Tibial nerve (tissue), 4 donors: Measurements from ENCODE around the gene SMC1B. TPM values are rescaled to one million over a fixed set of nuclear protein-coding genes. Genes with fewer than 3 reads are reported as not detected.

Source experiments
- DNase-seq, 2 donors: peaks; one replicate each; pipeline ENCODE4 v3.0.0-alpha.2; 2019; ENCODE audit warnings: low spot score in 2 of 2
- H3K27ac ChIP-seq, 4 donors: fragments of 200-600 bp; sonication (generic) in 3 of 4; one replicate each; pipeline ENCODE4 v1.5.1; 2017 to 2019; ENCODE audit warnings: mild to moderate bottlenecking in 1 of 4
- H3K27me3 ChIP-seq, 2 donors: fragments of 200-600 bp; sonication (generic) in 1 of 2; one replicate each; pipeline versions ENCODE4 v1.5.1 to v1.6.0; 2017 to 2019
- H3K36me3 ChIP-seq, 3 donors: fragments of 200-600 bp; sonication (generic); one replicate each; pipeline ENCODE4 v1.5.1; 2018 to 2019
- H3K4me1 ChIP-seq, 4 donors: fragments of 200-600 bp; sonication (generic) in 3 of 4; one replicate each; pipeline ENCODE4 v1.5.1; 2017 to 2019
- H3K4me3 ChIP-seq, 4 donors: fragments of 200-600 bp; sonication (generic) in 3 of 4; one replicate each; pipeline ENCODE4 v1.5.1; 2017 to 2019; ENCODE audit warnings: mild to moderate bottlenecking in 1 of 4, moderate library complexity in 1 of 4
- H3K9me3 ChIP-seq, 4 donors: fragments of 200-600 bp; sonication (generic) in 3 of 4; one replicate each; pipeline ENCODE4 v1.5.1; 2017 to 2019
- CTCF ChIP-seq, 5 experiments: fragments of 200-600 bp in 3 of 5; fragments of 450-650 bp in 2 of 5; sonication (generic) in 3 of 5; IDR thresholded peaks; one replicate each; pipeline ENCODE4 v1.5.1; 2016 to 2019; ENCODE audit warnings: antibody characterized with exemption in 5 of 5, mild to moderate bottlenecking in 3 of 5, moderate library complexity in 2 of 5
- EP300 ChIP-seq, 2 donors: sonication (generic); formaldehyde crosslinking; IDR thresholded peaks; one replicate each; pipeline ENCODE4 v1.6.1; 2017; ENCODE audit warnings: antibody characterized with exemption in 2 of 2, mild to moderate bottlenecking in 1 of 2
- POLR2A ChIP-seq, 2 donors: fragments of 450-650 bp; IDR thresholded peaks; one replicate each; pipeline ENCODE4 v1.6.1; 2017; ENCODE audit warnings: antibody characterized with exemption in 2 of 2, mild to moderate bottlenecking in 2 of 2, moderate library complexity in 2 of 2
- WGBS, 2 donors: methylation state at CpG; one replicate each; pipeline ENCODE4 v1.1.5; 2018; 5-methylcytosine and 5-hydroxymethylcytosine counted together
- total RNA-seq, 4 donors: library from RNA; depleted of rRNA; stranded (reverse); fragments of >200 nt; gene quantifications; one replicate each; pipeline ENCODE4 v1.1.0, GENCODE V29; 2016

SMC1B gene
- total RNA-seq, 4 donors from 2014 or later = not detected

DNA sequence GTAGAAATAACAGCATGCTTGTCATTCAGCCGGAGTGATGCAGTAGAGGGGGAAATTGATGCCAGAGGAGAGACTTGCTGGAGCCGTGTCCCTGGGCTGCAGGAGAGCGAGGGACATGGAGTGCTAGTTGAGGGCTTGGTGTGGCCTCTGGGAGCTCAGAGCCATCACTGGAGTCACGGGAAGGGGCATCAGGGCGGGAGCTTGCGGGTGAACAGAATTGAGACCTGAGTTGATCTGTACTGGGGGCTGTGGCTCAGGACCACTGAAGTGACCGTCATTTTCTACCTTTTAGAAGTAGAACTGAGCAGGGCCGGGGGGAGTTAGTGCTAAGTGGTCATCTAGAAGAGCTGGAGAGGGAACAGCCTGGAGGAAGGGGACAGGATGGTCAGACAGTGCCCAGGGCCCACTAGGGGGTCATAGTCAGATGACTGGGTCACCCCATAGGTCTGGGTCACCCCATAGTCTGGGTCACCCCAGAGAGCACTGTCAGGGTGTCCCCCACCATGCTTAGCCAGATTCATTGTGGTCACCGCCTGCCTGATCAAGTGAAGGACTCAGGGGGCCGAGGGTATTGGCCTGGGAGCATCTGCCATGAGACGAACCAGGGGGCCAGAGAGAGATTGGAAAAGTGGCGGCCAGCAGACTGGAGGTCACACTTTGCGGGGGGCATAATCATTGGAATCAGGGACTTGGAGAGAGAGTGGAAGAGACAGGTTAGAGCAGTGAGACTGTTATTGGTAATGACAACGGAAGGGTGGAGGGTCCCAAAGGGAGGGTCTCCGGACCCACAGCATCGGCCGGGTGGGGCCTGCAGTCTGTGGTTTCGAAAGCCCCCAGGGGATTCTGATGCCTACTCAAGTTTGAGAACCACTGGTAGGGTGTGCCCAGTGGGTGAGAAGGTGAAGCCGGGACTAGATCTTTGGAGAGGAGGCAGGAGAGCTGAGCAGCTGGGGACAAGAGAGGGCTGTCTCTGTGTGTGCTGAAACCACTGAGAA lies 15.3 kb upstream of the SMC1B start:
- Histone ChIP-seq H3K27ac (no peak overlapping the region), H3K9me3 (peaks cover 0 to 4% (median 0%) of the 10 kb centered on the region in 4 donors), H3K36me3 (no peaks in the 10 kb centered on the region), H3K4me3 (no peak overlapping the region), H3K4me1 (no peaks in the 10 kb centered on the region), H3K27me3 (no peaks in the 10 kb centered on the region)
- 81 to 85% methylated on average over 19 of the region's 19 CpGs for WGBS, 2 donors
- TF ChIP-seq CTCF (IDR thresholded peaks at IDR 0.05) = no peak
- TF ChIP-seq EP300 (IDR thresholded peaks at IDR 0.05) = no peak
- no peak for DNase-seq

DNA sequence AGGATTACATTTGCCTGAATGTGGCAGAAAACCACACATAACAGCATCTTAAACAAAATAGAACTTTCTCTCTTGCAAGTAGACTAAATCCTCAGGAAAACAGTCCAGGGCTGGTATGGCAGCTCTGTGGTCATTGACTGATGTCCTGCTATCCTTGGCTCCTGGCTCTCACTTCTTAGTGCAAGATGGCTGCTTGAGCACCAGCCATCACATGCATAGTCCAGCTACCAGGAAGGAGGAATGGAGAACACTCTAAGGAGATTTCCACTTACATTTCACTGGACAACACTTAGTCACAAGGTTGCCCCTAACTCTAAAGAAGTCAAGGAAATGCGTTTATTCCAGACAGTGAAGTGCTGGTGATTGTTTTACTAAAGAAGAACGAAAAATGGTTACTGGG lies 13.7 kb upstream of the SMC1B start:
- no peak for DNase-seq
- TF ChIP-seq EP300 (IDR thresholded peaks at IDR 0.05) = no peak
- Histone ChIP-seq H3K36me3 (no peaks in the 10 kb centered on the region), H3K4me1 (no peaks in the 10 kb centered on the region), H3K27me3 (no peaks in the 10 kb centered on the region), H3K9me3 (peaks cover 0 to 4% (median 0%) of the 10 kb centered on the region in 4 donors), H3K27ac (no peak overlapping the region), H3K4me3 (no peak overlapping the region)
- 83 to 98% methylated on average over 2 of the region's 2 CpGs for WGBS, 2 donors

DNA sequence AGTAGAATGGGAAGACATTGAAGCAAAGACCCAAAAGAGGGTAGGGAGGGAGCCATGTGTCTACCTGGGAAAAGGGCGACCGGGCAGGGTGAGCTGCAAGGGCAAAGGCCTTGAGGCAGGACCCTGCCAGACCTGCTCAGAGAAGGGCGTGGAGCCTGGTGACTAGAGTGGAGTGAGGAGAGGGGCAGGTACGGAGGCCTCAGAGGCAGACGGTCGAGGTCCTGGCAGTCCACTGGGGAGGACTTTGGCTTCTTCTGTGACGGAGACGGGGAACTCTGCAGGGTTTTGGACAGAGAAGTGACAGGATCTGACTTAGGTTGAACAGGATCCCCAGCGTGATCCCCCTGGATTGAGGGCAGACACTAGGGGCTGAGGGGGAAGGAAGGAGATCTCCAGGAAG lies 13.0 kb upstream of the SMC1B start:
- H3K4me1 ChIP-seq = no peaks in the 10 kb centered on the region
- no peak overlapping the region for H3K4me3 ChIP-seq
- no peak overlapping the region for H3K27ac ChIP-seq
- TF ChIP-seq POLR2A (IDR thresholded peaks at IDR 0.05) = no peak
- TF ChIP-seq CTCF (IDR thresholded peaks at IDR 0.05) = no peak
- no peak for TF ChIP-seq EP300 (IDR thresholded peaks at IDR 0.05)
- WGBS, 2 donors = 96 to 97% methylated on average over 9 of the region's 9 CpGs
- no peaks in the 10 kb centered on the region for H3K36me3 ChIP-seq
- no peak for DNase-seq
- peaks cover 0 to 4% (median 0%) of the 10 kb centered on the region in 4 donors for H3K9me3 ChIP-seq
- H3K27me3 ChIP-seq = no peaks in the 10 kb centered on the region

DNA sequence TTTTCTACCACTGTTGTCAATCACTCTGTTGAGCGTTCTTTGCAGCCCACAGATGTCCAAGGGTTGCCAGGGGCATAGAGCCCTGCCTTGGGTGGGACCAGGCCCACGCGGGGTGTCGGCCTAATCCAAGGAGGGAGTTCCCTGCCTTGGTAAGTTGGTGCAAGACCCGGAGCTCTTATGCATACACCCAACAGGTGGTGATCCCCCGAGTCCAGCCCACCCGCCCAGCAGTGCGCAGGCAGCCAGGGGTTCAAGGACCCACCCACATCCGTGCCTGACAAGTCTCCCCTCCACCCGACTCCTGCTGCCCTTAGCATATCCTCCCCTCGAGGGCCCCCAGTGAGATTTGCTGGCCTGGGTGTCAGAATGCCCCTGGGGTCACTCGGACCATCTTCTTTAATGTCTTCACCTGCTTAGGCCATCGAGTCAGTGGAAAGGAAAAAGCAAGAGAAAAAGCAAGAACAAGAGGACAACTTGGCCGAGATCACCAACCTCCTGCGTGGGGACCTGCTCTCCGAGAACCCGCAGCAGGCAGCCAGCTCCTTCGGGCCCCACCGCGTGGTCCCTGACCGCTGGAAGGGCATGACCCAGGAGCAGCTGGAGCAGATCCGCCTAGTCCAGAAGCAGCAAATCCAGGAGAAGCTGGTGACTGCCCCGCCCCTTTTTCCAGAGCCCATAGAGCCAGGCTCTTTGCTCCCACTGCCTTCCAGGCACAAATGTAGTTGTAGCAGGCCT lies 12.3 kb upstream of the SMC1B start:
- Histone ChIP-seq H3K4me1 (no peaks in the 10 kb centered on the region), H3K36me3 (no peaks in the 10 kb centered on the region), H3K27me3 (no peaks in the 10 kb centered on the region), H3K9me3 (peaks cover 0 to 4% (median 0%) of the 10 kb centered on the region in 4 donors), H3K27ac (no peak overlapping the region), H3K4me3 (no peak overlapping the region)
- no peak for DNase-seq
- TF ChIP-seq CTCF (IDR thresholded peaks at IDR 0.05) (no peak), EP300 (IDR thresholded peaks at IDR 0.05) (no peak), POLR2A (IDR thresholded peaks at IDR 0.05) (no peak)
- 92 to 94% methylated on average over 22 to 23 of the region's 23 CpGs for WGBS, 2 donors

GRCh38 chr22:45425101-45425500 lies 11.7 kb upstream of the SMC1B start:
- Histone ChIP-seq H3K4me1 (no peaks in the 10 kb centered on the region), H3K27me3 (no peaks in the 10 kb centered on the region), H3K4me3 (no peak overlapping the region), H3K9me3 (peaks cover 0 to 4% (median 0%) of the 10 kb centered on the region in 4 donors), H3K27ac (no peak overlapping the region), H3K36me3 (no peaks in the 10 kb centered on the region)
- TF ChIP-seq EP300 (IDR thresholded peaks at IDR 0.05) = no peak
- TF ChIP-seq CTCF (IDR thresholded peaks at IDR 0.05) = no peak
- TF ChIP-seq POLR2A (IDR thresholded peaks at IDR 0.05) = no peak
- 57 to 67% methylated on average over 5 of the region's 5 CpGs for WGBS, 2 donors
- no peak for DNase-seq
